ENCODE results near the gene MTMR10. TPM values are rescaled to one million over a fixed set of nuclear protein-coding genes. Genes with fewer than 3 reads are reported as not detected.

The MTMR10 gene
- total RNA-seq, 2 donors from 2014 or later, result 13.9 to 44.7 TPM

GRCh38 chr15:30978328-30978727 is 13.1 kb downstream of the MTMR10 start:
- no peaks in the 10 kb centered on the region for H3K36me3 ChIP-seq
- H3K4me3 ChIP-seq, result no peak overlapping the region
- TF ChIP-seq, protein P1, sequence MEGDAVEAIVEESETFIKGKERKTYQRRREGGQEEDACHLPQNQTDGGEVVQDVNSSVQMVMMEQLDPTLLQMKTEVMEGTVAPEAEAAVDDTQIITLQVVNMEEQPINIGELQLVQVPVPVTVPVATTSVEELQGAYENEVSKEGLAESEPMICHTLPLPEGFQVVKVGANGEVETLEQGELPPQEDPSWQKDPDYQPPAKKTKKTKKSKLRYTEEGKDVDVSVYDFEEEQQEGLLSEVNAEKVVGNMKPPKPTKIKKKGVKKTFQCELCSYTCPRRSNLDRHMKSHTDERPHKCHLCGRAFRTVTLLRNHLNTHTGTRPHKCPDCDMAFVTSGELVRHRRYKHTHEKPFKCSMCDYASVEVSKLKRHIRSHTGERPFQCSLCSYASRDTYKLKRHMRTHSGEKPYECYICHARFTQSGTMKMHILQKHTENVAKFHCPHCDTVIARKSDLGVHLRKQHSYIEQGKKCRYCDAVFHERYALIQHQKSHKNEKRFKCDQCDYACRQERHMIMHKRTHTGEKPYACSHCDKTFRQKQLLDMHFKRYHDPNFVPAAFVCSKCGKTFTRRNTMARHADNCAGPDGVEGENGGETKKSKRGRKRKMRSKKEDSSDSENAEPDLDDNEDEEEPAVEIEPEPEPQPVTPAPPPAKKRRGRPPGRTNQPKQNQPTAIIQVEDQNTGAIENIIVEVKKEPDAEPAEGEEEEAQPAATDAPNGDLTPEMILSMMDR (IDR thresholded peaks at IDR 0.05), result no peak
- H3K4me1 ChIP-seq (ENCODE audit: control insufficient read depth in 1 of 2, low read depth in 2 of 2), result peaks cover 0 to 4% of the 10 kb centered on the region in 2 donors
- H3K27ac ChIP-seq, result no peak overlapping the region
- H3K27me3 ChIP-seq (replicated peaks; ENCODE audit: insufficient read depth), result no peaks in the 10 kb centered on the region
- no peaks in the 10 kb centered on the region for H3K9me3 ChIP-seq
- ATAC-seq (ENCODE audit: insufficient number of reproducible peaks, low FRiP score, low read depth) (no peak), DNase-seq (ENCODE audit: low spot score) (no peak)

- H3K9me3 ChIP-seq, result no peaks in the 10 kb centered on the region
- no peak for DNase-seq (ENCODE audit: low spot score)
- H3K36me3 ChIP-seq, result no peaks in the 10 kb centered on the region
- no peak overlapping the region for H3K27ac ChIP-seq
- no peak for ATAC-seq (ENCODE audit: insufficient number of reproducible peaks, low FRiP score, low read depth)
- H3K4me3 ChIP-seq, result no peak overlapping the region
- TF ChIP-seq, protein P1 (IDR thresholded peaks at IDR 0.05), result no peak
- no peaks in the 10 kb centered on the region for H3K27me3 ChIP-seq (replicated peaks; ENCODE audit: insufficient read depth)
- no peaks in the 10 kb centered on the region for H3K4me1 ChIP-seq (ENCODE audit: control insufficient read depth in 1 of 2, low read depth in 2 of 2)
Observed at GRCh38 chr15:30974112-30974511, 17.3 kb downstream of the MTMR10 start.

DNA sequence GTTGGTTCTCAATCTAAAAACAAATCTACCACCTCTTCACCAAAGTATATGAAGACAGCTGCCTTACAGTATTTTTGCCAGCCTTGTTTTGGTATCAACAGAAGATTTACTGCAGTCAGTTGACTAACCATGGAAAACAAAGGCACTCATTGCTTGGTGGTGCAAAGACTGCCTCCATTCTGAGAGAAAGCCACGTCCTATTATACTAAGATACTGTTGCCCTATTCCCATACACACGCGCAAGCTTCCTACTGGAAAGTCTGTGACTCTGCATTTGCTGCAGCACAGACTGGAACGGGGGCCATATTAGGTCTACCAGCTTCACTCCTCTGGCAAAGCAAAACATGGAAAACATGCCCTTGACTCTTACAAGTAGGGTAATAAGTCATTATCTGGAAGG is 18.0 kb downstream of the MTMR10 start:
- DNase-seq (ENCODE audit: low spot score) (no peak), ATAC-seq (ENCODE audit: insufficient number of reproducible peaks, low FRiP score, low read depth) (no peak)
- H3K36me3 ChIP-seq, result no peaks in the 10 kb centered on the region
- no peaks in the 10 kb centered on the region for H3K27me3 ChIP-seq (replicated peaks; ENCODE audit: insufficient read depth)
- no peak overlapping the region for H3K27ac ChIP-seq
- no peaks in the 10 kb centered on the region for H3K9me3 ChIP-seq
- no peaks in the 10 kb centered on the region for H3K4me1 ChIP-seq (ENCODE audit: control insufficient read depth in 1 of 2, low read depth in 2 of 2)
- H3K4me3 ChIP-seq, result no peak overlapping the region
- TF ChIP-seq, protein P1 (IDR thresholded peaks at IDR 0.05), result no peak

DNA sequence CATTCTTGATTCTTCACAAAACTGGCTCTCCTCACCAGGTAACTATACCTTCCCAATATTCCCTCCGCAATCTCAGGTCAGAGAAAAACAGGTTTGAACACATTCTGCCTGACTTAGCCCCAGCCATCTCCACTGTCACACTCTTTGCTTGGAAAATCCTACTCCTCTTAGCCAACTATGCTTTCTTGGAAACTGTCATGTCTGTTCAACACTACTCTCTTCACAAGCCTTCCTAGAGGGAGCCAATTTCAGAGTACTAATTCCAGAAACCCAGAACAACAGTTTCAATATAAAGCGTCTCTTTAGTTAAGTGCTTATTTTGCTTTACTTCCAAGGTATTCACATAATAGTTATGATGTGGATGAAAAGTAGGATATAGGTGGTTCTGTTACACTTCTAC is 21.7 kb downstream of the MTMR10 start:
- Histone ChIP-seq H3K4me3 (no peak overlapping the region), H3K27ac (no peak overlapping the region), H3K4me1 (ENCODE audit: control insufficient read depth in 1 of 2, low read depth in 2 of 2) (no peaks in the 10 kb centered on the region), H3K27me3 (replicated peaks; ENCODE audit: insufficient read depth) (no peaks in the 10 kb centered on the region), H3K36me3 (peaks cover 7% of the 10 kb centered on the region), H3K9me3 (no peaks in the 10 kb centered on the region)
- TF ChIP-seq, protein P1 (IDR thresholded peaks at IDR 0.05), result no peak
- DNase-seq (ENCODE audit: low spot score) (no peak), ATAC-seq (ENCODE audit: insufficient number of reproducible peaks, low FRiP score, low read depth) (no peak)

DNA sequence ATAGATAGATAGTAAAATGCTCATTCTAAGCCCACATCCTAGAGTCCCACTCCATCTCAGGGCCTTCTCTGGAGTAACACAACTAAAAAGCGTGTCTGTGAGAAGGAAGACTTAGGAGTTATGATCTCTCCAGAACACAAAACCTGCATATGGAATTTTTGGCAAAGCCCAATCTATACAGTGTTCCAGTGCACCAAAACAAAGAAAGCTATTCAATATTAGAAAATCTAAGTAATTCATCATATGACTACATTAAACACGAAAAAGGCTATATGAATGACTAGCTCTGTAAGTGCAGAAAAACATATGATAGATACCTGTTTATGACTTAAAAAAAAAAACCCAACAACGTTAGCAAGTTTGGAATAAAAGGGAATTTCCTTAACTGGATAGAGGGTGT is 27.7 kb downstream of the MTMR10 start:
- Histone ChIP-seq H3K36me3 (peaks cover 7% of the 10 kb centered on the region), H3K27ac (no peak overlapping the region), H3K4me3 (no peak overlapping the region), H3K4me1 (ENCODE audit: control insufficient read depth in 1 of 2, low read depth in 2 of 2) (no peaks in the 10 kb centered on the region), H3K9me3 (no peaks in the 10 kb centered on the region), H3K27me3 (replicated peaks; ENCODE audit: insufficient read depth) (no peaks in the 10 kb centered on the region)
- DNase-seq (ENCODE audit: low spot score) (no peak), ATAC-seq (ENCODE audit: insufficient number of reproducible peaks, low FRiP score, low read depth) (no peak)
- TF ChIP-seq, protein P1 (IDR thresholded peaks at IDR 0.05), result no peak
